Measurements from ENCODE around the gene HAPSTR1.
A peak's percentile ranks its signal among the peaks of the same experiment; 100 is the strongest.

Gene HAPSTR1

DNA sequence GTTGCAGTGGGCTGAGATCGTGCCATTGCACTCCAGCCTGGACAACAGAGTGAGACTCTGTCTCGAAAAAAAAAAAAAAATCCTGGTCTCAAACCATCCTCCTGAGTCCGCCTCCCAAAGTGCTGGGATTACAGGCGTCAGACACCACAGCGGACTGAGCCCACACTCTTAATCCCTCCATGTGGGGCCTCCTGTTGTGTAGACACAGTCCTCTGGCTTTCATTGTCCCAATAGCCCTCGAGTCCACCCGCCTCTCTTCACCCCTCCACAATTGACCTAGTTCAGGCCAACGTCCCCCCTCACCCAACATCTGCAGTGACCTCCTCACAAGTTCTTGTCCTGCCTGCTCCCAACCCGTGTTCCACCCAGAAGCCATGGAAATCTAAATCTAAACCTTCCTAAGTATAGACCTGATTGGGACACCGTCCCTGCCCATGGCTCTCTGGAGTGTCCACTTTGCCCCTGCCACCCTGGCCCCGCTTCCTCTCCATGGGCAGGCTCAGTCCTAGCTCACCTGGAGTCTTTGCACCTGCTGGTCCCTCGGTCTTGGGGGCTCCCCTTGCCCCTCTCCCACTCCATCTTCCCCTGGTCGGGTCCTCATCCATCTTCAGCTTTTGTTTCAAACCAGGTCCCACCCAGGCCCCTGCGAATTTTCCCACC lies 46.7 kb downstream of the HAPSTR1 start:
- H3K4me3 ChIP-seq (ENCODE audit: low read depth, low read length): no peak overlapping the region
- TF ChIP-seq, protein P1, sequence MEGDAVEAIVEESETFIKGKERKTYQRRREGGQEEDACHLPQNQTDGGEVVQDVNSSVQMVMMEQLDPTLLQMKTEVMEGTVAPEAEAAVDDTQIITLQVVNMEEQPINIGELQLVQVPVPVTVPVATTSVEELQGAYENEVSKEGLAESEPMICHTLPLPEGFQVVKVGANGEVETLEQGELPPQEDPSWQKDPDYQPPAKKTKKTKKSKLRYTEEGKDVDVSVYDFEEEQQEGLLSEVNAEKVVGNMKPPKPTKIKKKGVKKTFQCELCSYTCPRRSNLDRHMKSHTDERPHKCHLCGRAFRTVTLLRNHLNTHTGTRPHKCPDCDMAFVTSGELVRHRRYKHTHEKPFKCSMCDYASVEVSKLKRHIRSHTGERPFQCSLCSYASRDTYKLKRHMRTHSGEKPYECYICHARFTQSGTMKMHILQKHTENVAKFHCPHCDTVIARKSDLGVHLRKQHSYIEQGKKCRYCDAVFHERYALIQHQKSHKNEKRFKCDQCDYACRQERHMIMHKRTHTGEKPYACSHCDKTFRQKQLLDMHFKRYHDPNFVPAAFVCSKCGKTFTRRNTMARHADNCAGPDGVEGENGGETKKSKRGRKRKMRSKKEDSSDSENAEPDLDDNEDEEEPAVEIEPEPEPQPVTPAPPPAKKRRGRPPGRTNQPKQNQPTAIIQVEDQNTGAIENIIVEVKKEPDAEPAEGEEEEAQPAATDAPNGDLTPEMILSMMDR (IDR thresholded peaks at IDR 0.05; ENCODE audit: low read depth, low read length, missing control alignments): no peak
- no peak for DNase-seq (ENCODE audit: low read depth)

GRCh38 chr16:9138731-9139501 lies 47.5 kb downstream of the HAPSTR1 start:
- no peak for DNase-seq (ENCODE audit: low read depth)
- TF ChIP-seq, protein P1 (IDR thresholded peaks at IDR 0.05; ENCODE audit: low read depth, low read length, missing control alignments): peak; percentile 98
- H3K4me3 ChIP-seq (ENCODE audit: low read depth, low read length): peak overlapping the region; percentile 39

DNA sequence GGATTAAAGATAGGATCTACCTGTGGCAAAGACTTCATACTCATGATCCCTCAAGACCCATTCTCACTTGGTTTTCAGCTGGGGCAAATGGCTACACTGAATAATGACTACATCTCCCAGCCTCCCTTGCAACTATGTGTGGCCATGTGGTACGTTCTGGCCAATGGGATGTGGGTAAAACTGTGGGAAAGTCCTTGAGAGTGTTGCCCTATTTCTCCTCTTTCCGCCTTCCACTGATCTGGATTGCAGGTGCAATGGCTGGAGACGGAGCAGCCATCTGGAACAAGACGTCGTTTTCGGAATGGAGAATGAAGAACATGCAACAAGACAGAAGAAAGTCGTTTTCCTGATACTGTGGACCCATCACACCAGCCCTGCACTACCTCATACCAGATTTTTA lies 48.5 kb downstream of the HAPSTR1 start:
- peak; percentile 57 for DNase-seq (ENCODE audit: low read depth)
- peak overlapping the region; percentile 26; the same call in 1 of the 2 replicates for H3K4me3 ChIP-seq (ENCODE audit: low read depth, low read length)
- TF ChIP-seq, protein P1 (IDR thresholded peaks at IDR 0.05; ENCODE audit: low read depth, low read length, missing control alignments): no peak

All from GM12864 (cell line).